HepG2 (cell line): ENCODE data around the gene DUSP9. TPM values are rescaled to one million over a fixed set of nuclear protein-coding genes. Genes with fewer than 3 reads are reported as not detected.
A peak's percentile ranks its signal among the peaks of the same experiment; 100 is the strongest.

Source experiments
- ATAC-seq: fragments of 200-7000 bp; cut with Tn5 transposase; 3 replicates; pipeline ENCODE4 v1.9.1; 2020; ENCODE audit warnings: mild to moderate bottlenecking, moderate library complexity
- BruUV-seq: library from RNA; stranded (reverse); fragments of 400-500 nt; replicated peaks from 2 replicates; lab custom pipeline; 2021; lab: Mats Ljungman, UMichigan
- CTCF ChIA-PET: fragments of 300-600 bp; formaldehyde crosslinking; extraction: SDS; loops from one replicate; lab custom pipeline; 2021; ENCODE audit warnings: low total read pairs, inconsistent platforms, low intra/inter-chr PET ratio; lab: Yijun Ruan, JAX
- POLR2A ChIA-PET: fragments of 350-600 bp; sonication (Branson Sonifier 250); formaldehyde crosslinking; loops from one replicate; lab custom pipeline; 2020; ENCODE audit warnings: antibody characterized with exemption, inconsistent platforms; lab: Yijun Ruan, JAX
- DNase-seq: peaks from one replicate; pipeline ENCODE4 v3.0.0-alpha.2; 2015; ENCODE audit warnings: low spot score
- FAIRE-seq: peaks from 3 replicates; lab custom pipeline; 2011; peaks lifted over from hg19 to GRCh38; lab: Jason Lieb, UNC
- H2AFZ ChIP-seq: one replicate; pipeline ENCODE4 v1.6.1; 2011; ENCODE audit warnings: low read length, inconsistent platforms
- H3K27ac ChIP-seq: fragments of 300-600 bp; 3 replicates; pipeline ENCODE4 v1.8.0; 2011; ENCODE audit warnings: mixed run types, mild to moderate bottlenecking, mixed read lengths, low read length, inconsistent platforms; ENCODE audit not compliant: insufficient read depth; ENCODE audit errors: extremely low read length
- H3K27me3 ChIP-seq, 2 experiments: fragments of 200-600 bp in 1 of 2; 2 replicates in 1 of 2; 3 replicates in 1 of 2; pipeline versions ENCODE4 v1.6.0 to v1.8.0; 2011; ENCODE audit warnings: low read length in 2 of 2, mild to moderate bottlenecking in 2 of 2, moderate library complexity in 2 of 2, inconsistent platforms in 1 of 2; ENCODE audit not compliant: insufficient read depth in 2 of 2, control insufficient read depth in 1 of 2
- H3K36me3 ChIP-seq, 2 experiments: fragments of 200-600 bp in 1 of 2; replicated peaks in 1 of 2; 2 replicates in 1 of 2; 3 replicates in 1 of 2; pipeline versions ENCODE4 v1.5.1 to v1.8.0; 2011; ENCODE audit warnings: low read length in 2 of 2, inconsistent platforms in 1 of 2; ENCODE audit not compliant: insufficient read depth in 2 of 2, control insufficient read depth in 1 of 2
- H3K4me1 ChIP-seq: 2 replicates; pipeline ENCODE4 v1.5.1; 2012; ENCODE audit warnings: low read length, inconsistent platforms; ENCODE audit not compliant: insufficient read depth
- H3K4me2 ChIP-seq: 2 replicates; pipeline ENCODE4 v1.6.0; 2011; ENCODE audit warnings: low read depth, low read length, inconsistent platforms
- H3K4me3 ChIP-seq, 3 experiments: fragments of 200-600 bp in 1 of 3; sonication (generic), shearing (Covaris generic) in 1 of 3; replicated peaks in 1 of 3; 2 replicates each; pipeline ENCODE4 v1.5.1; 2011 to 2016; ENCODE audit warnings: low read length in 3 of 3, inconsistent platforms in 2 of 3, low read depth in 2 of 3, mild to moderate bottlenecking in 2 of 3, control low read depth in 1 of 3, mixed read lengths in 1 of 3; ENCODE audit not compliant: insufficient read depth in 1 of 3
- H3K79me2 ChIP-seq: one replicate; pipeline ENCODE4 v1.6.1; 2011; ENCODE audit warnings: low read length, inconsistent platforms; ENCODE audit not compliant: insufficient read depth
- H3K9ac ChIP-seq: 2 replicates; pipeline ENCODE4 v1.6.0; 2011; ENCODE audit warnings: mild to moderate bottlenecking, low read depth, low read length, inconsistent platforms; ENCODE audit not compliant: insufficient read depth
- H3K9me3 ChIP-seq: 2 replicates; pipeline ENCODE4 v1.5.1; 2012; ENCODE audit warnings: mild to moderate bottlenecking, low read length
- H4K20me1 ChIP-seq: 2 replicates; pipeline ENCODE4 v1.6.0; 2011; ENCODE audit warnings: inconsistent platforms, mild to moderate bottlenecking, low read length, moderate library complexity; ENCODE audit not compliant: insufficient read depth
- RARA ChIP-seq: IDR thresholded peaks from 2 replicates; pipeline ENCODE4 v1.6.1; 2016; ENCODE audit warnings: missing genetic modification reagents, missing compliant biosample characterization
- RBFOX2 ChIP-seq: fragments of 200-400 bp; formaldehyde crosslinking; IDR thresholded peaks from 2 replicates; pipeline ENCODE4 v1.6.1; 2017; ENCODE audit warnings: low read depth, mild to moderate bottlenecking, low read length
- ZNF101 ChIP-seq: sonication (generic); formaldehyde crosslinking; IDR thresholded peaks from 2 replicates; pipeline ENCODE4 v1.4.0; 2020; ENCODE audit warnings: mild to moderate bottlenecking, low read depth, missing genetic modification reagents, borderline replicate concordance
- ZNF639 ChIP-seq: conservative IDR thresholded peaks from 2 replicates; pipeline ENCODE4 v1.6.1; 2018; ENCODE audit warnings: missing genetic modification reagents
- WGBS: methylation state at CpG from one replicate; pipeline ENCODE4 v1.1.6; 2017; ENCODE audit warnings: low lambda C conversion rate; 5-methylcytosine and 5-hydroxymethylcytosine counted together
- in situ Hi-C: cut with HindIII; loops from 2 replicates; pipeline ENCODE4 v1.10.0; 2017; ENCODE audit warnings: low pct_unique_long_range_greater_than_20kb; ENCODE audit not compliant: extremely low pct_ligation_motif_present
- intact Hi-C: fragments of 100-400 bp; cut with micrococcal nuclease; formaldehyde crosslinking; loops from one replicate; pipeline ENCODE4 v1.10.0; 2022; ENCODE audit not compliant: unreplicated experiment
- polyA plus RNA-seq, 8 experiments: library from polyadenylated mRNA; depleted of rRNA in 3 of 8; stranded (reverse) in 7 of 8; unstranded in 1 of 8; fragments of >200 nt; fragmentation: Illumina TruSeq in 4 of 8; extraction: Trizol in 4 of 8; gene quantifications; 2 replicates each; pipeline versions ENCODE4 v1.2.1 to v1.2.3, GENCODE V29; 2011 to 2016; ENCODE audit warnings: low read depth in 4 of 8, missing spikeins in 1 of 8, mixed read lengths in 1 of 8; ENCODE audit not compliant: insufficient read depth in 1 of 8
- total RNA-seq, 5 experiments: library from RNA; depleted of rRNA; stranded (reverse); fragments of >200 nt; fragmentation: Illumina TruSeq; extraction: Trizol; gene quantifications; 2 replicates each; pipeline ENCODE4 v1.2.3, GENCODE V29; 2016; ENCODE audit warnings: low read depth in 1 of 5

The DUSP9 gene
- total and polyA plus RNA-seq, 2 of the 13 experiments (the other 11 are each of a cell fraction or from before 2014, with no cell fraction given): 235 to 435 TPM

DNA sequence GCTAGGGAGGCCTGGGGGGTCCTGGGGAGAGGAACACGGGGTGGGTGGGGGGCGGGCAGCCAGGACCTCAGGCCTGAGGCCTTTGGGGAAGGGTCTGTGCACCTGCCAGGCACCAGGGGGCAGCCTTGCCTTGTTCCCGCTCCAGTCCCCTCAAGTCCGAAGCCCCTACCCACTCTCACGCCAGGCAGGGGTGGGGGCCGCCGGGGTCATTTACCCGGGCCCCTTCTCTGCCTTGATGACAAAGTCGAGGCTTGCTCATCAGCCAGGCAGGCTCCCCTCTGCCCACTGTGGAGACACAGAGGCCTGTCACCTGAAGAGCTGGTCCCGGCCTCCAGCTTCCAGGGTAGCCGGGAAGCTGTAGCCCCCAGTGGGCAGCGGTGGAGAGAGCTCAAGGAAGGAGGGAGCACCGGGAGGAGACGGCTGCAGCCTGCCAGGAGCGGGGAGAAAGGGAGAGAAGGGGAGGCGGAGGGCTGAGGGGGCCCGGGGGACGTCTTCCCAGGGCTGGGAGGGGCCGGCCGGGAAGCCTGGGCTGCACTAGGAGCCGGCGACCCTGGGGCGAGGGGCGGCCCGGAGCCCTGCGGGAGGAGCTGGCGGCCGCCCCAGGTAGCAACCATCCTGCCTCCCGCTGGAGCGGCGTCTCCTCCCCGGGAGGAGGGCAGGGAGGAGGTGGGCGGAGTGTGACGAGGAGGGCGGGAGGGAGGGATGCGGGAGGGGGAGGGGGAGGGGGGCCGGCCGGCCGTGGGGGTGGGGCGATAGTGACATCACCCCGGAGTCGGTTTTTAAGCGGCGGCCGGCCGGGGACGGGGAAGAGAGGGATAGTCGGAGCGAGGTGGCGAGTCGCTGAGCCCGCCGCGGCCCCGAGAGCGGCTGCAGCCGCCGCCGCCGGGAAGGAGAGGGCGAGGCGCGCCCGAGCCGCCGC, 40.4 kb downstream of the DUSP9 start, which contains the start of gene SLC6A8 (continued):
- TF ChIP-seq ZNF101 (CRISPR knock-in tag): no peak

DNA sequence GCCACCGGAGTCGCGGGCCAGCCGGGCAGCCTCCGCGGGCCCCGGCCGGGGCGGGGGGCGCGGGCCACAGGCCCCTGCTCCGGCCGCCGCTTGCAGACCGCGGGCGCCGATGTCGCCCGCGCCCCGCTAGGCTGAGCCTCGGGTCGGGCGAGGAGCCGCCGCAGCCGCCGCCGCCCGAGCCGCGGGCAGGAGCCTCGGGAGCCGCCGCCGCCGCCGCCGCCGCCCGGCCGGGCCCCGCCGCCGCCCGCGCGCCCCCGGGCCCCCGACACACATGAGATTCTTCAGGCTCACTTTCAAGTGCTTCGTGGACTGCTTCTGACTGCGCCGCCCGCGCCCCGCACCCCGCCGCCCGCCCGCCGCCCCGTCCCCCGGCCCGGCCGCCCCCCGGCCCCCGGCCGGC, 41.1 kb downstream of the DUSP9 start:
- H4K20me1 ChIP-seq: peaks cover 20% of the 10 kb centered on the region
- intact Hi-C loops (no loop called here), in situ Hi-C loops (no loop called here)
- no TSS peak for BruUV-seq
- H3K27me3 ChIP-seq: no peaks in the 10 kb centered on the region
- ChIA-PET POLR2A (interaction anchor here (1.3 to 1.9 kb wide), 3 partner anchors 39 to 78 kb away, joined by 3 to 16 read pairs (median 6); partner anchors contain the start of gene PLXNB3), CTCF (no interaction called here)
- no CpG with 5 or more reads among the region's 69 CpGs for WGBS
- peaks cover 34% of the 10 kb centered on the region for H3K4me1 ChIP-seq
- H3K36me3 ChIP-seq: peaks cover 0 to 3% of the 10 kb centered on the region in 2 experiments; a peak in 2 of 5 replicates
- DNase-seq (no peak), ATAC-seq (no peak), FAIRE-seq (no peak)
- no peak overlapping the region for H2AFZ ChIP-seq
- H3K4me2 ChIP-seq: no peak overlapping the region
- H3K9ac ChIP-seq: no peak overlapping the region
- no peaks in the 10 kb centered on the region for H3K9me3 ChIP-seq
- TF ChIP-seq RARA (no peak), ZNF639 (no peak), RBFOX2 (peak; percentile 40; the same call in 1 of the 2 replicates)
- H3K79me2 ChIP-seq: peaks cover 20% of the 10 kb centered on the region
- H3K4me3 ChIP-seq: no peak overlapping the region; a peak in 2 of 6 replicates
- H3K27ac ChIP-seq: no peak overlapping the region
